ENCODE measurements around the gene CKS1B. TPM values are rescaled to one million over a fixed set of nuclear protein-coding genes. Genes with fewer than 3 reads are reported as not detected.

The CKS1B gene
- polyA plus RNA-seq, 2 of the 4 experiments (the other 2 are of a cell fraction) = 356 to 725 TPM

DNA sequence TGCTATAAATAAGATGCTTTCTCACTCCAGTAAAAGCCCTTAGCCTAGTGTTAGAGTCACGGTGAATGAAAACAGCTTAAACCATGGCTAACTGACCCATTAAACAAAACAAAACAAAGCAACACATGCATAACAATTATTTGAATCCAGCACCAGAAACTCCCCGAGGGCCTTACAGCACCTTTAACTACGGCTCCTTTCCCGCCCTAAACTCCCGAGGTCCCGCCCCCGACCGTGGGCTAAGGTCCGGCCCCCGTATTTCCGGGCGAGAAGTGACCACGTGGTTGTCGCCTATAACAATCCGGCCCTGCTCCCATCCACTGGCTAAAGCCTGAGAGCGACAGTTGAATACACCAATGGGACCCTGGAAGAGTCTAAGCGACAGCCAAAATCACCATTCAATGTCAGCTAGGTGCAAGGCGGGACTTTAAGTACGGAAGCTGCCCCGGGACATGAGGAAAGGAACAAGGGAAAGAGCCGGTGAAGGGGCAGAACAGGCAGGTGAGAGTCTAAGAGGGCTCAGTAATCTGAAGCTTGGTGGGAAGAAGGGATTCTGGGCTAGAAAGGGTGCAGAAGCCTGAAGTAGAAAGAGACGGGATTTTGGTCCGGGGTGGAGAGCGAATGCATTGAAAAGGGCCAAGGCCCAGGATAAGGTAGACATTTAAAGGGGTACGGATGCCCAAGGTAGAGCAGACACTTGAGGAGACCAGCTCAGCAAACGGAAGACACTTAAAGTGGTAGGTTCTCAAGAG is 8.6 kb downstream of the CKS1B start, which contains the start of gene FLAD1:
TSS of gene FLAD1 (plus strand) at position 448 of the 752 bp plus-strand sequence. CDS start 351 bp downstream, outside the sequence.
- FAIRE-seq = peak; percentile 83
- 2% methylated on average over 25 of the region's 26 CpGs for WGBS (ENCODE audit: missing lambda C conversion rate)

More for the DNA sequence above, 8.6 kb downstream of the CKS1B start, which contains the start of gene FLAD1:
- TF ChIP-seq CHD2 (IDR thresholded peaks at IDR 0.05; ENCODE audit: low read length, partially characterized antibody) (peak; percentile 58), TFCP2L1 (CRISPR knock-in tag; IDR thresholded peaks at IDR 0.05) (no peak), MAZ (IDR thresholded peaks at IDR 0.05; ENCODE audit: borderline replicate concordance, low read depth, low read length) (no peak), MAFK (IDR thresholded peaks at IDR 0.05; ENCODE audit: partially characterized antibody) (no peak), FOSL2 (IDR thresholded peaks at IDR 0.05) (no peak), FOSL2 (CRISPR knock-in tag; IDR thresholded peaks at IDR 0.05) (0 out of 2 replicates have a peak, but pooled peaks have one; percentile 13), RARB (CRISPR knock-in tag; IDR thresholded peaks at IDR 0.05) (no peak), GATA3 (IDR thresholded peaks at IDR 0.05; ENCODE audit: borderline replicate concordance) (peak; percentile 22; the same call in 1 of the 2 replicates), BHLHE40 (IDR thresholded peaks at IDR 0.05; ENCODE audit: low read depth, low read length) (no peak), NFE2L2 (conservative IDR thresholded peaks at IDR 0.05; ENCODE audit: low read length) (no peak), NR3C1 (IDR thresholded peaks at IDR 0.05) (no peak), FOXS1 (CRISPR knock-in tag; IDR thresholded peaks at IDR 0.05) (no peak), ZFP36 (IDR thresholded peaks at IDR 0.05; ENCODE audit: borderline replicate concordance, partially characterized antibody) (no peak), KDM5A (IDR thresholded peaks at IDR 0.05) (peak; percentile 24; the same call in 1 of the 2 replicates), PHF8 (IDR thresholded peaks at IDR 0.05; ENCODE audit: borderline replicate concordance, low read depth) (0 out of 2 replicates have a peak, but pooled peaks have one; percentile 14), JUN (IDR thresholded peaks at IDR 0.05) (peak in 1 of 2 experiments; percentile 79; a peak in 3 of 5 replicates), POLR2A (IDR thresholded peaks at IDR 0.05; ENCODE audit: low read length) (peak; percentile 41; the same call in 1 of the 2 replicates), MYC (IDR thresholded peaks at IDR 0.05; ENCODE audit: borderline replicate concordance, low read length) (peak; percentile 56; the same call in 1 of the 2 replicates)
- TF ChIP-seq, protein P1, sequence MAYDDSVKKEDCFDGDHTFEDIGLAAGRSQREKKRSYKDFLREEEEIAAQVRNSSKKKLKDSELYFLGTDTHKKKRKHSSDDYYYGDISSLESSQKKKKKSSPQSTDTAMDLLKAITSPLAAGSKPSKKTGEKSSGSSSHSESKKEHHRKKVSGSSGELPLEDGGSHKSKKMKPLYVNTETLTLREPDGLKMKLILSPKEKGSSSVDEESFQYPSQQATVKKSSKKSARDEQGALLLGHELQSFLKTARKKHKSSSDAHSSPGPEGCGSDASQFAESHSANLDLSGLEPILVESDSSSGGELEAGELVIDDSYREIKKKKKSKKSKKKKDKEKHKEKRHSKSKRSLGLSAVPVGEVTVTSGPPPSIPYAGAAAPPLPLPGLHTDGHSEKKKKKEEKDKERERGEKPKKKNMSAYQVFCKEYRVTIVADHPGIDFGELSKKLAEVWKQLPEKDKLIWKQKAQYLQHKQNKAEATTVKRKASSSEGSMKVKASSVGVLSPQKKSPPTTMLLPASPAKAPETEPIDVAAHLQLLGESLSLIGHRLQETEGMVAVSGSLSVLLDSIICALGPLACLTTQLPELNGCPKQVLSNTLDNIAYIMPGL (CRISPR knock-in tag; IDR thresholded peaks at IDR 0.05; ENCODE audit: borderline replicate concordance) = no peak
- TF ChIP-seq, protein P2, sequence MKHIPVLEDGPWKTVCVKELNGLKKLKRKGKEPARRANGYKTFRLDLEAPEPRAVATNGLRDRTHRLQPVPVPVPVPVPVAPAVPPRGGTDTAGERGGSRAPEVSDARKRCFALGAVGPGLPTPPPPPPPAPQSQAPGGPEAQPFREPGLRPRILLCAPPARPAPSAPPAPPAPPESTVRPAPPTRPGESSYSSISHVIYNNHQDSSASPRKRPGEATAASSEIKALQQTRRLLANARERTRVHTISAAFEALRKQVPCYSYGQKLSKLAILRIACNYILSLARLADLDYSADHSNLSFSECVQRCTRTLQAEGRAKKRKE (CRISPR knock-in tag; IDR thresholded peaks at IDR 0.05; ENCODE audit: low read depth) = no peak
- TF ChIP-seq, protein P3, sequence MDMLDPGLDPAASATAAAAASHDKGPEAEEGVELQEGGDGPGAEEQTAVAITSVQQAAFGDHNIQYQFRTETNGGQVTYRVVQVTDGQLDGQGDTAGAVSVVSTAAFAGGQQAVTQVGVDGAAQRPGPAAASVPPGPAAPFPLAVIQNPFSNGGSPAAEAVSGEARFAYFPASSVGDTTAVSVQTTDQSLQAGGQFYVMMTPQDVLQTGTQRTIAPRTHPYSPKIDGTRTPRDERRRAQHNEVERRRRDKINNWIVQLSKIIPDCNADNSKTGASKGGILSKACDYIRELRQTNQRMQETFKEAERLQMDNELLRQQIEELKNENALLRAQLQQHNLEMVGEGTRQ (IDR thresholded peaks at IDR 0.05) = peak; percentile 91
- TF ChIP-seq, protein P4, sequence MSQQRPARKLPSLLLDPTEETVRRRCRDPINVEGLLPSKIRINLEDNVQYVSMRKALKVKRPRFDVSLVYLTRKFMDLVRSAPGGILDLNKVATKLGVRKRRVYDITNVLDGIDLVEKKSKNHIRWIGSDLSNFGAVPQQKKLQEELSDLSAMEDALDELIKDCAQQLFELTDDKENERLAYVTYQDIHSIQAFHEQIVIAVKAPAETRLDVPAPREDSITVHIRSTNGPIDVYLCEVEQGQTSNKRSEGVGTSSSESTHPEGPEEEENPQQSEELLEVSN (IDR thresholded peaks at IDR 0.05; ENCODE audit: borderline replicate concordance, low read depth) = peak; percentile 95
- TF ChIP-seq, protein P5, sequence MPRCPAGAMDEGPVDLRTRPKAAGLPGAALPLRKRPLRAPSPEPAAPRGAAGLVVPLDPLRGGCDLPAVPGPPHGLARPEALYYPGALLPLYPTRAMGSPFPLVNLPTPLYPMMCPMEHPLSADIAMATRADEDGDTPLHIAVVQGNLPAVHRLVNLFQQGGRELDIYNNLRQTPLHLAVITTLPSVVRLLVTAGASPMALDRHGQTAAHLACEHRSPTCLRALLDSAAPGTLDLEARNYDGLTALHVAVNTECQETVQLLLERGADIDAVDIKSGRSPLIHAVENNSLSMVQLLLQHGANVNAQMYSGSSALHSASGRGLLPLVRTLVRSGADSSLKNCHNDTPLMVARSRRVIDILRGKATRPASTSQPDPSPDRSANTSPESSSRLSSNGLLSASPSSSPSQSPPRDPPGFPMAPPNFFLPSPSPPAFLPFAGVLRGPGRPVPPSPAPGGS (IDR thresholded peaks at IDR 0.05) = peak; percentile 55; the same call in 1 of the 3 replicates
- TF ChIP-seq, protein P6, sequence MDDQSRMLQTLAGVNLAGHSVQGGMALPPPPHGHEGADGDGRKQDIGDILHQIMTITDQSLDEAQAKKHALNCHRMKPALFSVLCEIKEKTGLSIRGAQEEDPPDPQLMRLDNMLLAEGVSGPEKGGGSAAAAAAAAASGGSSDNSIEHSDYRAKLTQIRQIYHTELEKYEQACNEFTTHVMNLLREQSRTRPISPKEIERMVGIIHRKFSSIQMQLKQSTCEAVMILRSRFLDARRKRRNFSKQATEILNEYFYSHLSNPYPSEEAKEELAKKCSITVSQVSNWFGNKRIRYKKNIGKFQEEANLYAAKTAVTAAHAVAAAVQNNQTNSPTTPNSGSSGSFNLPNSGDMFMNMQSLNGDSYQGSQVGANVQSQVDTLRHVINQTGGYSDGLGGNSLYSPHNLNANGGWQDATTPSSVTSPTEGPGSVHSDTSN (IDR thresholded peaks at IDR 0.05) = peak; percentile 100
- TF ChIP-seq, protein P7, sequence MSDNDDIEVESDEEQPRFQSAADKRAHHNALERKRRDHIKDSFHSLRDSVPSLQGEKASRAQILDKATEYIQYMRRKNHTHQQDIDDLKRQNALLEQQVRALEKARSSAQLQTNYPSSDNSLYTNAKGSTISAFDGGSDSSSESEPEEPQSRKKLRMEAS (IDR thresholded peaks at IDR 0.05) = peak; percentile 97
- peak within 1 kb of the TSS; percentile 89 for H3K4me2 ChIP-seq
- H3K4me3 ChIP-seq = peak within 1 kb of the TSS; percentile 81
- peak within 1 kb of the TSS; percentile 83 to 86 for H3K27ac ChIP-seq
- peak; percentile 99 to 100 for ATAC-seq
- DNase-seq (ENCODE audit: low read depth in 1 of 2, low spot score in 1 of 2) = peak; percentile 100
- H3K9me3 ChIP-seq = no peaks in the 10 kb centered on the region
- ChIA-PET POLR2A (interaction anchor here (0.7 to 2.8 kb wide), 6 partner anchors 9 to 22 kb away, joined by 3 to 41 read pairs (median 6); partner anchors contain the start of genes CKS1B, LENEP, PYGO2 and SHC1), CTCF (interaction anchor here (1.3 kb wide), 1 partner anchor 102 kb away, joined by 3 read pairs; no protein-coding TSS in a partner anchor)
- H3K4me1 ChIP-seq = peaks cover 22% of the 10 kb centered on the region
